GM23338 (cell line): Measurements from ENCODE around the gene SLC5A5. TPM values are rescaled to one million over a fixed set of nuclear protein-coding genes. Genes with fewer than 3 reads are reported as not detected.

ENCODE experiments used
- ATAC-seq: fragments of 200-7000 bp; cut with Tn5 transposase; 3 replicates; pipeline ENCODE4 v1.9.1; 2020
- DNase-seq: peaks from one replicate; pipeline ENCODE4 v3.0.0-alpha.2; 2015; ENCODE audit warnings: low spot score
- H2AFZ ChIP-seq: fragments of 200-600 bp; sonication (generic); 2 replicates; pipeline ENCODE4 v1.8.0; 2016; ENCODE audit warnings: antibody characterized with exemption, mild to moderate bottlenecking, moderate library complexity
- H3F3A ChIP-seq: fragments of 200-600 bp; sonication (generic); replicated peaks from 2 replicates; pipeline ENCODE4 v1.8.0; 2017; ENCODE audit warnings: antibody characterized with exemption, mixed run types, low read depth
- H3K27ac ChIP-seq: fragments of 200-600 bp; sonication (generic); 2 replicates; pipeline ENCODE4 v1.6.1; 2016; ENCODE audit warnings: low read depth
- H3K27me3 ChIP-seq: fragments of 200-600 bp; sonication (generic); 2 replicates; pipeline ENCODE4 v1.8.0; 2016; ENCODE audit warnings: mild to moderate bottlenecking, mixed run types, moderate library complexity; ENCODE audit not compliant: insufficient read depth
- H3K36me3 ChIP-seq: fragments of 200-600 bp; sonication (generic); 2 replicates; pipeline ENCODE4 v1.8.0; 2016; ENCODE audit warnings: mild to moderate bottlenecking; ENCODE audit not compliant: insufficient read depth
- H3K4me1 ChIP-seq: fragments of 200-600 bp; sonication (generic); 2 replicates; pipeline ENCODE4 v1.8.0; 2016; ENCODE audit warnings: mild to moderate bottlenecking, moderate library complexity; ENCODE audit not compliant: insufficient read depth
- H3K4me2 ChIP-seq: fragments of 200-600 bp; sonication (generic); 2 replicates; pipeline ENCODE4 v1.7.1; 2017; ENCODE audit warnings: mixed run types
- H3K4me3 ChIP-seq: fragments of 200-600 bp; sonication (generic); 2 replicates; pipeline ENCODE4 v1.6.1; 2016; ENCODE audit warnings: mixed run types
- H3K79me2 ChIP-seq: fragments of 200-600 bp; sonication (generic); replicated peaks from 2 replicates; pipeline ENCODE4 v1.8.0; 2017; ENCODE audit warnings: mild to moderate bottlenecking; ENCODE audit not compliant: insufficient read depth
- H3K9me2 ChIP-seq: fragments of 200-600 bp; sonication (generic); 2 replicates; pipeline ENCODE4 v1.8.0; 2017; ENCODE audit not compliant: insufficient read depth
- H4K20me1 ChIP-seq: fragments of 200-600 bp; sonication (generic); replicated peaks from 2 replicates; pipeline ENCODE4 v1.8.0; 2017; ENCODE audit warnings: mild to moderate bottlenecking; ENCODE audit not compliant: insufficient read depth
- H3K27ac Mint-ChIP-seq: 2 replicates; pipeline ENCODE4 v1.8.0; 2020; ENCODE audit warnings: inconsistent platforms, mild to moderate bottlenecking, moderate library complexity, mixed read lengths
- H3K27me3 Mint-ChIP-seq: 3 replicates; pipeline ENCODE4 v1.8.0; 2022; ENCODE audit warnings: low read depth, mild to moderate bottlenecking, moderate library complexity, mixed read lengths, inconsistent platforms; ENCODE audit not compliant: insufficient read depth, poor library complexity
- H3K36me3 Mint-ChIP-seq: 3 replicates; pipeline ENCODE4 v1.8.0; 2021; ENCODE audit warnings: low read depth, mild to moderate bottlenecking, inconsistent platforms, moderate library complexity, mixed read lengths
- H3K4me1 Mint-ChIP-seq: 3 replicates; pipeline ENCODE4 v1.8.0; 2020; ENCODE audit warnings: mild to moderate bottlenecking, inconsistent platforms, mixed read lengths
- H3K4me3 Mint-ChIP-seq: 3 replicates; pipeline ENCODE4 v1.8.0; 2021; ENCODE audit warnings: moderate library complexity, mild to moderate bottlenecking, inconsistent platforms, mixed read lengths
- H3K9me3 Mint-ChIP-seq: 3 replicates; pipeline ENCODE4 v1.8.0; 2020; ENCODE audit warnings: moderate library complexity, mild to moderate bottlenecking, inconsistent platforms, mixed read lengths
- EZH2 ChIP-seq: fragments of 200-600 bp; sonication (generic); IDR thresholded peaks from one replicate; pipeline ENCODE4 v1.8.0; 2017; ENCODE audit warnings: antibody characterized with exemption, mild to moderate bottlenecking, low read depth; ENCODE audit not compliant: unreplicated experiment
- JUNB ChIP-seq: IDR thresholded peaks from one replicate; pipeline ENCODE4 v1.6.1; 2016; ENCODE audit warnings: antibody characterized with exemption; ENCODE audit not compliant: unreplicated experiment
- NANOG ChIP-seq: IDR thresholded peaks from 2 replicates; pipeline ENCODE4 v1.6.1; 2016; ENCODE audit warnings: antibody characterized with exemption, borderline replicate concordance
- POLR2AphosphoS5 ChIP-seq: IDR thresholded peaks from 2 replicates; pipeline ENCODE4 v1.6.1; 2016; ENCODE audit warnings: antibody characterized with exemption, low read depth
- STAT1 ChIP-seq: IDR thresholded peaks from one replicate; pipeline ENCODE4 v1.6.1; 2016; ENCODE audit warnings: antibody characterized with exemption; ENCODE audit not compliant: unreplicated experiment
- ZNF114 ChIP-seq: fragments of 250-450 bp; sonication (Bioruptor Pico); IDR thresholded peaks from 2 replicates; pipeline ENCODE4 v1.5.0; 2020; ENCODE audit warnings: mild to moderate bottlenecking, moderate library complexity
- polyA plus RNA-seq: library from polyadenylated mRNA; unstranded; fragments of >200 nt; fragmentation: Nextera tagmentation; extraction: Ambion mirVana; gene quantifications from 2 replicates; pipeline ENCODE4 v1.2.1, GENCODE V29; 2016
- total RNA-seq: library from RNA; depleted of rRNA; stranded (reverse); fragments of >200 nt; shearing (Covaris generic); gene quantifications from 2 replicates; pipeline ENCODE4 v1.2.3, GENCODE V29; 2014
- TF ChIP-seq, protein P1 (sequence below): fragments of 250-450 bp; sonication (Bioruptor Pico); IDR thresholded peaks from 2 replicates; pipeline ENCODE4 v1.5.0; 2020; ENCODE audit warnings: mild to moderate bottlenecking, moderate library complexity

SLC5A5 gene
- total and polyA plus RNA-seq, 2 experiments from 2014 or later = 1.0 to 2.1 TPM

DNA sequence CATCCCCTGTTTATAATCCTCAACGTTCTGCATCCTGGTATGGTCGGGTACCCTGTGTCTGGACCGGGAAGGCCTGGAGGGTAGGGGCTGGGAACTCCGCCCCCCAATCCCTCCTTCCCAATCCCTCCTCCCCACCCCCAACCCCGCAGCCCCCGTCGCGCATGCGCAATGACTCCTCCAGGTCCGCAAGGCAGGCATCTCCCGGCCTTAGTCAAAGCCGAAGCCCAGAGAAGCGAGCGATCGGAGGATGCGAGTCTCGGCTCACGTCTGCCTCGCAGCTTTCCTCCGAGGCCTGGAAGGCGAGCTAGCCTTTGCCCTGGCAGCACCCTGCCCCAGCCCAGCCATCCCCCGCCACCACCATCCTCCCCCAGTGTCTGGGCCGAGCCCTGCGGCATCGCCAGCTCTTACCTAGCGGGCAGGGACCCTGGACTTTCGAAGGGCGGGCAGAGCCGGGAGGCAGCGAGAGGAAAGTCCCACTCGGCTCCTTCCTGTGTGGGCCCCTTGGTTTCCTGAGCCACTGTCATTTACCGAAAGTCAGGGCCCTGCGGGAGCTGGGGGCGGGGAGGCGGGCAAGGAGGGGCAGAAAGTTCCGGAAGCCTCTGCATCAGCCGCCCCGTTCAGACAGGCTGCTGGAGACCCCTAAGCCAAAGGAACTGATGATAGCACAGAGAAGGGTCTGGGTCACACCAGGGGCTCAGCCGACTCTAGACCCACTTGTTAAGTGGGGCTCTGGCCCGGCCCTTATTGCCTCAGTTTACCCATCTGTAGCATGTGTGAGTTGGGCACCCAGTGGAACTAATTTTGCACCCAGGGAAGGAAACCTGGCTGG is 24.0 kb upstream of the SLC5A5 start, which contains the start of gene JAK3:
TSS of gene JAK3 (minus strand) at position 445 of the 829 bp plus-strand sequence. CDS start 3,565 bp downstream, outside the sequence.
- Histone ChIP-seq H3K27ac (no peak within 1 kb of the TSS), H3K4me2 (peak within 1 kb of the TSS; percentile 83), H3K79me2 (no peaks in the 10 kb centered on the region), H3K4me1 (peaks cover 6% of the 10 kb centered on the region; the same call in 1 of the 2 replicates), H2AFZ (peak within 1 kb of the TSS; percentile 94), H3K36me3 (no peaks in the 10 kb centered on the region), H3F3A (0 out of 2 replicates have a peak, but pooled peaks cover 5% of the 10 kb centered on the region), H3K27me3 (peaks cover 7% of the 10 kb centered on the region; the same call in 1 of the 2 replicates), H3K4me3 (peak within 1 kb of the TSS; percentile 59), H3K9me2 (no peaks in the 10 kb centered on the region), H4K20me1 (no peaks in the 10 kb centered on the region)
- ATAC-seq = peak; percentile 84
- no peak within 1 kb of the TSS for H3K27ac Mint-ChIP-seq
- no peaks in the 10 kb centered on the region; the same call in 2 of the 3 replicates for H3K9me3 Mint-ChIP-seq
- no peaks in the 10 kb centered on the region for H3K36me3 Mint-ChIP-seq
- TF ChIP-seq POLR2AphosphoS5 = peak; percentile 75
- TF ChIP-seq, protein P1, sequence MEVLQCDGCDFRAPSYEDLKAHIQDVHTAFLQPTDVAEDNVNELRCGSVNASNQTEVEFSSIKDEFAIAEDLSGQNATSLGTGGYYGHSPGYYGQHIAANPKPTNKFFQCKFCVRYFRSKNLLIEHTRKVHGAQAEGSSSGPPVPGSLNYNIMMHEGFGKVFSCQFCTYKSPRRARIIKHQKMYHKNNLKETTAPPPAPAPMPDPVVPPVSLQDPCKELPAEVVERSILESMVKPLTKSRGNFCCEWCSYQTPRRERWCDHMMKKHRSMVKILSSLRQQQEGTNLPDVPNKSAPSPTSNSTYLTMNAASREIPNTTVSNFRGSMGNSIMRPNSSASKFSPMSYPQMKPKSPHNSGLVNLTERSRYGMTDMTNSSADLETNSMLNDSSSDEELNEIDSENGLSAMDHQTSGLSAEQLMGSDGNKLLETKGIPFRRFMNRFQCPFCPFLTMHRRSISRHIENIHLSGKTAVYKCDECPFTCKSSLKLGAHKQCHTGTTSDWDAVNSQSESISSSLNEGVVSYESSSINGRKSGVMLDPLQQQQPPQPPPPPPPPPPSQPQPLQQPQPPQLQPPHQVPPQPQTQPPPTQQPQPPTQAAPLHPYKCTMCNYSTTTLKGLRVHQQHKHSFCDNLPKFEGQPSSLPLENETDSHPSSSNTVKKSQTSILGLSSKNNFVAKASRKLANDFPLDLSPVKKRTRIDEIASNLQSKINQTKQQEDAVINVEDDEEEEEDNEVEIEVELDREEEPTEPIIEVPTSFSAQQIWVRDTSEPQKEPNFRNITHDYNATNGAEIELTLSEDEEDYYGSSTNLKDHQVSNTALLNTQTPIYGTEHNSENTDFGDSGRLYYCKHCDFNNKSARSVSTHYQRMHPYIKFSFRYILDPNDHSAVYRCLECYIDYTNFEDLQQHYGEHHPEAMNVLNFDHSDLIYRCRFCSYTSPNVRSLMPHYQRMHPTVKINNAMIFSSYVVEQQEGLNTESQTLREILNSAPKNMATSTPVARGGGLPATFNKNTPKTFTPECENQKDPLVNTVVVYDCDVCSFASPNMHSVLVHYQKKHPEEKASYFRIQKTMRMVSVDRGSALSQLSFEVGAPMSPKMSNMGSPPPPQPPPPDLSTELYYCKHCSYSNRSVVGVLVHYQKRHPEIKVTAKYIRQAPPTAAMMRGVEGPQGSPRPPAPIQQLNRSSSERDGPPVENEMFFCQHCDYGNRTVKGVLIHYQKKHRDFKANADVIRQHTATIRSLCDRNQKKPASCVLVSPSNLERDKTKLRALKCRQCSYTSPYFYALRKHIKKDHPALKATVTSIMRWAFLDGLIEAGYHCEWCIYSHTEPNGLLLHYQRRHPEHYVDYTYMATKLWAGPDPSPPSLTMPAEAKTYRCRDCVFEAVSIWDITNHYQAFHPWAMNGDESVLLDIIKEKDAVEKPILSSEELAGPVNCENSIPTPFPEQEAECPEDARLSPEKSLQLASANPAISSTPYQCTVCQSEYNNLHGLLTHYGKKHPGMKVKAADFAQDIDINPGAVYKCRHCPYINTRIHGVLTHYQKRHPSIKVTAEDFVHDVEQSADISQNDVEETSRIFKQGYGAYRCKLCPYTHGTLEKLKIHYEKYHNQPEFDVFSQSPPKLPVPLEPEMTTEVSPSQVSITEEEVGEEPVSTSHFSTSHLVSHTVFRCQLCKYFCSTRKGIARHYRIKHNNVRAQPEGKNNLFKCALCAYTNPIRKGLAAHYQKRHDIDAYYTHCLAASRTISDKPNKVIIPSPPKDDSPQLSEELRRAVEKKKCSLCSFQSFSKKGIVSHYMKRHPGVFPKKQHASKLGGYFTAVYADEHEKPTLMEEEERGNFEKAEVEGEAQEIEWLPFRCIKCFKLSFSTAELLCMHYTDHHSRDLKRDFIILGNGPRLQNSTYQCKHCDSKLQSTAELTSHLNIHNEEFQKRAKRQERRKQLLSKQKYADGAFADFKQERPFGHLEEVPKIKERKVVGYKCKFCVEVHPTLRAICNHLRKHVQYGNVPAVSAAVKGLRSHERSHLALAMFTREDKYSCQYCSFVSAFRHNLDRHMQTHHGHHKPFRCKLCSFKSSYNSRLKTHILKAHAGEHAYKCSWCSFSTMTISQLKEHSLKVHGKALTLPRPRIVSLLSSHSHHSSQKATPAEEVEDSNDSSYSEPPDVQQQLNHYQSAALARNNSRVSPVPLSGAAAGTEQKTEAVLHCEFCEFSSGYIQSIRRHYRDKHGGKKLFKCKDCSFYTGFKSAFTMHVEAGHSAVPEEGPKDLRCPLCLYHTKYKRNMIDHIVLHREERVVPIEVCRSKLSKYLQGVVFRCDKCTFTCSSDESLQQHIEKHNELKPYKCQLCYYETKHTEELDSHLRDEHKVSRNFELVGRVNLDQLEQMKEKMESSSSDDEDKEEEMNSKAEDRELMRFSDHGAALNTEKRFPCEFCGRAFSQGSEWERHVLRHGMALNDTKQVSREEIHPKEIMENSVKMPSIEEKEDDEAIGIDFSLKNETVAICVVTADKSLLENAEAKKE = no peak
- H3K27me3 Mint-ChIP-seq = peaks cover 19% of the 10 kb centered on the region
- DNase-seq = peak; percentile 94
- H3K4me3 Mint-ChIP-seq = peak within 1 kb of the TSS; percentile 54; the same call in 2 of the 3 replicates
- peaks cover 4% of the 10 kb centered on the region for H3K4me1 Mint-ChIP-seq

DNA sequence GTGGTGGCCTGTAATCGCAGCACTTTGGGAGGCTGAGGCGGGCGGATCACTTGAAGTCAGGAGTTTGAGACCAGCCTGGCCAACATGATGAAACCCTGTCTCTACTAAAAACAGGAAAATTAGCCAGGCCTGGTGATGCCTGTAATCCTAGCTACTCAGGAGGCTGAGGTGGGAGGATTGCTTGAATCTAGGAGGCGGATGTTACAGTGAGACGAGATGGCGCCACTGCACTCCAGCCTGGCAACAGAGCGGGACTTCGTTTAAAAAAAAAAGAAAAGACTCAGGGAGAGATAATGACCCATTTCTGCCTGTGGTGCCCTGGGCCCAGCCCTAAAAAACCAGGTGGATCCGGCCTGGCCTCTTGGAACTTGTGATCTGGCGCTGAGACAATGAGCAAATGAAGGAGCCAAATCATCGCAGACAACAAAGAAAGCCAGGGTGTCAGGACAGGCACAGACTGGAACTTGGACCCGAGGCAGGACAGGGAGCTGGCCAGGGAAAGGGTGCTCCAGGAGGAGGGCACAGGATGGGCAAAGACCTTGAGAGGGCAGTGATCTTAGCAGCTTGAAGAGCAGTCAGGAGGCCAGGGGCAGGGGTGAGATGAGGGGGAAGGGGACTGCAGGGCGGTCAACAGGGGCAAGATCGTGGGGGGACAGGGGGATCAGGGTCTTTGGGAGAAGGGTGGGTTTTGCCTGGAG is 23.0 kb upstream of the SLC5A5 start:
- peak; percentile 9 for TF ChIP-seq EZH2
- TF ChIP-seq JUNB = no peak
- TF ChIP-seq STAT1 = no peak
- no peak for TF ChIP-seq ZNF114
- TF ChIP-seq NANOG = no peak
- no peaks in the 10 kb centered on the region for H3K36me3 ChIP-seq
- H3K27ac Mint-ChIP-seq = no peak overlapping the region

More for the DNA sequence above, 23.0 kb upstream of the SLC5A5 start:
- H3K4me3 Mint-ChIP-seq = no peak overlapping the region
- Histone ChIP-seq H3K27ac (no peak overlapping the region), H4K20me1 (no peaks in the 10 kb centered on the region), H3F3A (0 out of 2 replicates have a peak, but pooled peaks cover 5% of the 10 kb centered on the region), H3K9me2 (no peaks in the 10 kb centered on the region), H3K79me2 (no peaks in the 10 kb centered on the region), H3K4me1 (peaks cover 6% of the 10 kb centered on the region; the same call in 1 of the 2 replicates), H3K27me3 (peaks cover 7% of the 10 kb centered on the region; the same call in 1 of the 2 replicates), H3K4me2 (no peak overlapping the region), H2AFZ (peak overlapping the region; percentile 85), H3K4me3 (no peak overlapping the region)
- no peaks in the 10 kb centered on the region; the same call in 2 of the 3 replicates for H3K9me3 Mint-ChIP-seq
- H3K27me3 Mint-ChIP-seq = peaks cover 19% of the 10 kb centered on the region
- H3K4me1 Mint-ChIP-seq = peaks cover 4% of the 10 kb centered on the region
- no peak for DNase-seq
- ATAC-seq = no peak
- H3K36me3 Mint-ChIP-seq = no peaks in the 10 kb centered on the region
